ENCODE measurements around the gene KRTAP4-2.
"Not testable (repeated sequence)": the region's sequence is repeated elsewhere in the genome, so short reads cannot be mapped to it uniquely, and the experiment has no call there.

Gene KRTAP4-2
- long read RNA-seq: 0 reads

- TF ChIP-seq, protein P1, sequence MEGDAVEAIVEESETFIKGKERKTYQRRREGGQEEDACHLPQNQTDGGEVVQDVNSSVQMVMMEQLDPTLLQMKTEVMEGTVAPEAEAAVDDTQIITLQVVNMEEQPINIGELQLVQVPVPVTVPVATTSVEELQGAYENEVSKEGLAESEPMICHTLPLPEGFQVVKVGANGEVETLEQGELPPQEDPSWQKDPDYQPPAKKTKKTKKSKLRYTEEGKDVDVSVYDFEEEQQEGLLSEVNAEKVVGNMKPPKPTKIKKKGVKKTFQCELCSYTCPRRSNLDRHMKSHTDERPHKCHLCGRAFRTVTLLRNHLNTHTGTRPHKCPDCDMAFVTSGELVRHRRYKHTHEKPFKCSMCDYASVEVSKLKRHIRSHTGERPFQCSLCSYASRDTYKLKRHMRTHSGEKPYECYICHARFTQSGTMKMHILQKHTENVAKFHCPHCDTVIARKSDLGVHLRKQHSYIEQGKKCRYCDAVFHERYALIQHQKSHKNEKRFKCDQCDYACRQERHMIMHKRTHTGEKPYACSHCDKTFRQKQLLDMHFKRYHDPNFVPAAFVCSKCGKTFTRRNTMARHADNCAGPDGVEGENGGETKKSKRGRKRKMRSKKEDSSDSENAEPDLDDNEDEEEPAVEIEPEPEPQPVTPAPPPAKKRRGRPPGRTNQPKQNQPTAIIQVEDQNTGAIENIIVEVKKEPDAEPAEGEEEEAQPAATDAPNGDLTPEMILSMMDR (IDR thresholded peaks at IDR 0.05; ENCODE audit: insufficient read depth, low read length): no peak
- TF ChIP-seq GABPA (IDR thresholded peaks at IDR 0.05; ENCODE audit: low read depth): no peak
- no peak for TF ChIP-seq SPI1 (IDR thresholded peaks at IDR 0.05; ENCODE audit: borderline replicate concordance, low read depth)
- no peak for TF ChIP-seq POLR2AphosphoS5 (IDR thresholded peaks at IDR 0.05; ENCODE audit: low read depth)
- TF ChIP-seq, protein P2, sequence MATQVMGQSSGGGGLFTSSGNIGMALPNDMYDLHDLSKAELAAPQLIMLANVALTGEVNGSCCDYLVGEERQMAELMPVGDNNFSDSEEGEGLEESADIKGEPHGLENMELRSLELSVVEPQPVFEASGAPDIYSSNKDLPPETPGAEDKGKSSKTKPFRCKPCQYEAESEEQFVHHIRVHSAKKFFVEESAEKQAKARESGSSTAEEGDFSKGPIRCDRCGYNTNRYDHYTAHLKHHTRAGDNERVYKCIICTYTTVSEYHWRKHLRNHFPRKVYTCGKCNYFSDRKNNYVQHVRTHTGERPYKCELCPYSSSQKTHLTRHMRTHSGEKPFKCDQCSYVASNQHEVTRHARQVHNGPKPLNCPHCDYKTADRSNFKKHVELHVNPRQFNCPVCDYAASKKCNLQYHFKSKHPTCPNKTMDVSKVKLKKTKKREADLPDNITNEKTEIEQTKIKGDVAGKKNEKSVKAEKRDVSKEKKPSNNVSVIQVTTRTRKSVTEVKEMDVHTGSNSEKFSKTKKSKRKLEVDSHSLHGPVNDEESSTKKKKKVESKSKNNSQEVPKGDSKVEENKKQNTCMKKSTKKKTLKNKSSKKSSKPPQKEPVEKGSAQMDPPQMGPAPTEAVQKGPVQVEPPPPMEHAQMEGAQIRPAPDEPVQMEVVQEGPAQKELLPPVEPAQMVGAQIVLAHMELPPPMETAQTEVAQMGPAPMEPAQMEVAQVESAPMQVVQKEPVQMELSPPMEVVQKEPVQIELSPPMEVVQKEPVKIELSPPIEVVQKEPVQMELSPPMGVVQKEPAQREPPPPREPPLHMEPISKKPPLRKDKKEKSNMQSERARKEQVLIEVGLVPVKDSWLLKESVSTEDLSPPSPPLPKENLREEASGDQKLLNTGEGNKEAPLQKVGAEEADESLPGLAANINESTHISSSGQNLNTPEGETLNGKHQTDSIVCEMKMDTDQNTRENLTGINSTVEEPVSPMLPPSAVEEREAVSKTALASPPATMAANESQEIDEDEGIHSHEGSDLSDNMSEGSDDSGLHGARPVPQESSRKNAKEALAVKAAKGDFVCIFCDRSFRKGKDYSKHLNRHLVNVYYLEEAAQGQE (IDR thresholded peaks at IDR 0.05; ENCODE audit: insufficient replicate concordance, low read depth): no peak
- DNase-seq (ENCODE audit: low read depth in 1 of 2, low spot score in 1 of 2): no peak
- peaks cover 2% of the 10 kb centered on the region for H3K27me3 ChIP-seq (ENCODE audit: insufficient read depth, poor library complexity, severe bottlenecking)
- H3K4me3 ChIP-seq (replicated peaks; ENCODE audit: insufficient read depth, low read length): no peak within 1 kb of the TSS
- H3K27ac ChIP-seq (replicated peaks): no peak within 1 kb of the TSS
Observed at GRCh38 chr17:41177727-41178271, at the start of gene KRTAP4-2. KRTAP4-2 (minus strand) TSS chr17:41178221; CDS start chr17:41178164, 57 bp downstream.

- H3K4me3 ChIP-seq (replicated peaks; ENCODE audit: insufficient read depth, low read length); H3K27ac ChIP-seq (replicated peaks); H3K27me3 ChIP-seq (ENCODE audit: insufficient read depth, poor library complexity, severe bottlenecking); DNase-seq (ENCODE audit: low read depth in 1 of 2, low spot score in 1 of 2): not testable (repeated sequence)
Observed at GRCh38 chr17:41226598-41227095, 48.6 kb upstream of the KRTAP4-2 start, which contains the start of gene KRTAP9-2. KRTAP9-2 (plus strand) TSS chr17:41226648; CDS start chr17:41226655, 7 bp downstream.

- no peak overlapping the region for H3K27ac ChIP-seq (replicated peaks)
- no peak overlapping the region for H3K4me3 ChIP-seq (replicated peaks; ENCODE audit: insufficient read depth, low read length)
- DNase-seq (ENCODE audit: low read depth in 1 of 2, low spot score in 1 of 2): no peak
- peaks cover 2% of the 10 kb centered on the region for H3K27me3 ChIP-seq (ENCODE audit: insufficient read depth, poor library complexity, severe bottlenecking)
- no peak for TF ChIP-seq GABPA (IDR thresholded peaks at IDR 0.05; ENCODE audit: low read depth)
- no peak for TF ChIP-seq SPI1 (IDR thresholded peaks at IDR 0.05; ENCODE audit: borderline replicate concordance, low read depth)
- TF ChIP-seq, protein P1 (IDR thresholded peaks at IDR 0.05; ENCODE audit: insufficient read depth, low read length): no peak
Observed at GRCh38 chr17:41226051-41226450, 48.0 kb upstream of the KRTAP4-2 start.

- no peak for TF ChIP-seq POLR2AphosphoS5 (IDR thresholded peaks at IDR 0.05; ENCODE audit: low read depth)
- no peak for TF ChIP-seq SPI1 (IDR thresholded peaks at IDR 0.05; ENCODE audit: borderline replicate concordance, low read depth)
- Histone ChIP-seq H3K4me3 (replicated peaks; ENCODE audit: insufficient read depth, low read length) (no peak overlapping the region), H3K27ac (replicated peaks) (no peak overlapping the region), H3K27me3 (ENCODE audit: insufficient read depth, poor library complexity, severe bottlenecking) (no peaks in the 10 kb centered on the region)
- no peak for DNase-seq (ENCODE audit: low read depth in 1 of 2, low spot score in 1 of 2)
Observed at GRCh38 chr17:41223821-41224220, 45.8 kb upstream of the KRTAP4-2 start.

DNA sequence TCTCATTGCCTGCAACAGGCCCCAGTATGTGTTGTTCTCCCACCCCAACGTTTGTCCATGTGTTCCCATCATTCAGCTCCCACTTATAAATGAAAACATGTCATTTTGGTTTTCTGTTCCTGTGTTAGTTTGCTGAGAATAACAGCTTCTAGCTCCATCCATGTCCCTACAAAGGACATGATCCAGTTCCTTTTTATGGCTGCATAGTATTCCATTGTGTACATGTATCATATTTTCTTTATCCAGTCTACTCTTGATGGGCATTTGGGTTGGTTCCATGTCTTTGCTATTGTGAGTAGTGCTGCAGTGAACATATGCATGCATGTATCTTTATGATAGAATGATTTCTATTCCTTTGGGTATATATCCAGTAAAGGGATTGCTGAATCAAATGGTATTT is 37.7 kb upstream of the KRTAP4-2 start:
- H3K4me3 ChIP-seq (replicated peaks; ENCODE audit: insufficient read depth, low read length): no peak overlapping the region
- no peaks in the 10 kb centered on the region for H3K27me3 ChIP-seq (ENCODE audit: insufficient read depth, poor library complexity, severe bottlenecking)
- H3K27ac ChIP-seq (replicated peaks): no peak overlapping the region
- TF ChIP-seq, protein P2 (IDR thresholded peaks at IDR 0.05; ENCODE audit: insufficient replicate concordance, low read depth): no peak
- no peak for TF ChIP-seq POLR2AphosphoS5 (IDR thresholded peaks at IDR 0.05; ENCODE audit: low read depth)
- TF ChIP-seq SPI1 (IDR thresholded peaks at IDR 0.05; ENCODE audit: borderline replicate concordance, low read depth): no peak
- TF ChIP-seq, protein P1 (IDR thresholded peaks at IDR 0.05; ENCODE audit: insufficient read depth, low read length): no peak
- no peak for TF ChIP-seq GABPA (IDR thresholded peaks at IDR 0.05; ENCODE audit: low read depth)
- no peak for DNase-seq (ENCODE audit: low read depth in 1 of 2, low spot score in 1 of 2)
